H1 (cell line): Measurements from ENCODE around the gene TRIM31. TPM values are rescaled to one million over a fixed set of nuclear protein-coding genes. Genes with fewer than 3 reads are reported as not detected.

Experiments used
- ATF3 ChIP-seq: IDR thresholded peaks from 2 replicates; pipeline ENCODE4 v1.6.1; 2011; ENCODE audit warnings: low read depth, mild to moderate bottlenecking, low read length; ENCODE audit not compliant: insufficient read depth
- BCL11A ChIP-seq, 2 experiments: IDR thresholded peaks; one replicate each; pipeline ENCODE4 v1.6.1; 2011; ENCODE audit warnings: low read depth in 2 of 2, low read length in 2 of 2, mild to moderate bottlenecking in 2 of 2
- CHD1 ChIP-seq: IDR thresholded peaks from 2 replicates; pipeline ENCODE4 v1.6.1; 2012; ENCODE audit warnings: low read depth, low read length, improper control_type of control experiment
- CHD7 ChIP-seq: fragments of 300-600 bp; sonication (generic); IDR thresholded peaks from 2 replicates; pipeline ENCODE4 v1.7.1; 2012; ENCODE audit warnings: low read length, moderate library complexity, mild to moderate bottlenecking, inconsistent platforms; ENCODE audit not compliant: insufficient replicate concordance
- JUN ChIP-seq: IDR thresholded peaks from 2 replicates; pipeline ENCODE4 v1.6.1; 2011; ENCODE audit warnings: low read depth, mild to moderate bottlenecking, improper control_type of control experiment, low read length
- MAFK ChIP-seq: IDR thresholded peaks from 2 replicates; pipeline ENCODE4 v1.6.1; 2012; ENCODE audit warnings: low read depth, mild to moderate bottlenecking, improper control_type of control experiment, low read length
- POLR2A ChIP-seq, 2 experiments: IDR thresholded peaks; 1 replicate in 1 of 2; 2 replicates in 1 of 2; pipeline ENCODE4 v1.6.1; 2011; ENCODE audit warnings: low read depth in 2 of 2, low read length in 2 of 2, mild to moderate bottlenecking in 2 of 2; ENCODE audit errors: control extremely low read depth in 1 of 2
- RXRA ChIP-seq: IDR thresholded peaks from 2 replicates; pipeline ENCODE4 v1.6.1; 2011; ENCODE audit warnings: low read depth, mild to moderate bottlenecking, low read length, moderate library complexity; ENCODE audit not compliant: insufficient read depth
- SP4 ChIP-seq: IDR thresholded peaks from 2 replicates; pipeline ENCODE4 v1.6.1; 2012; ENCODE audit warnings: low read length, inconsistent platforms
- SUZ12 ChIP-seq: fragments of 200-600 bp; sonication (generic); IDR thresholded peaks from 2 replicates; pipeline ENCODE4 v1.6.1; 2012; ENCODE audit warnings: mild to moderate bottlenecking, inconsistent platforms, low read length, moderate library complexity, mixed read lengths
- polyA plus RNA-seq, 7 experiments: library from polyadenylated mRNA; depleted of rRNA in 3 of 7; stranded (reverse) in 5 of 7; unstranded in 2 of 7; fragments of >200 nt in 5 of 7; fragments of 200-250 nt in 2 of 7; gene quantifications; 1 replicate in 5 of 7; 2 replicates in 1 of 7; 4 replicates in 1 of 7; pipeline versions ENCODE4 v1.2.1 to v1.2.3, GENCODE V29; 2011 to 2013; ENCODE audit warnings: missing spikeins in 2 of 7, mixed read lengths in 2 of 7
- total RNA-seq: library from RNA; stranded (reverse); fragmentation: NEBNext Ultra II Directional; extraction: Animal tissue kit (Norgen Biotek cat#: 25700); gene quantifications from 2 replicates; pipeline ENCODE4 v1.2.1, GENCODE V29; 2021

Gene TRIM31
- total and polyA plus RNA-seq, 2 of the 8 experiments (the other 6 are each of a cell fraction or from before 2014, with no cell fraction given): not detected

GRCh38 chr6:30093951-30094661 lies 18.8 kb downstream of the TRIM31 start (continued):
- TF ChIP-seq CHD7: no peak
- TF ChIP-seq POLR2A (IDR thresholded peaks at IDR 0.05; ENCODE audit: control extremely low read depth in 1 of 2, low read depth in 2 of 2, low read length in 2 of 2): no peak
- no peak for TF ChIP-seq SP4
- TF ChIP-seq ATF3: no peak
- no peak for TF ChIP-seq JUN
- no peak for TF ChIP-seq CHD1
- no peak for TF ChIP-seq SUZ12
- TF ChIP-seq MAFK: no peak
- no peak for TF ChIP-seq RXRA
- TF ChIP-seq BCL11A (IDR thresholded peaks at IDR 0.05; ENCODE audit: low read depth in 2 of 2, low read length in 2 of 2): no peak
- TF ChIP-seq, all 59 proteins: peak for 0
